HG02642 (cell line): ENCODE measurements around the gene RAB39B.
"Not testable (repeated sequence)": the region's sequence is repeated elsewhere in the genome, so short reads cannot be mapped to it uniquely, and the experiment has no call there.

Experiments
- ATAC-seq: cut with Tn5 transposase; IDR thresholded peaks from one replicate; pipeline ENCODE4 v1.9.1; 2021; ENCODE audit warnings: mild to moderate bottlenecking; ENCODE audit not compliant: unreplicated experiment, poor library complexity

The RAB39B gene

GRCh38 chrX:155263854-155264628 is at the start of gene RAB39B:
Gene RAB39B, minus strand, starts transcription at chrX:155264491. Its CDS starts 203 bp downstream, at chrX:155264288.
- peak; percentile 96 for ATAC-seq

- ATAC-seq = no peak
Observed at GRCh38 chrX:155313766-155314165, 49.5 kb upstream of the RAB39B start.

GRCh38 chrX:155293771-155294170 is 29.5 kb upstream of the RAB39B start:
- ATAC-seq = no peak

- ATAC-seq = no peak
Observed at GRCh38 chrX:155279873-155280272, 15.6 kb upstream of the RAB39B start.

GRCh38 chrX:155270969-155271368 is 6.7 kb upstream of the RAB39B start:
- no peak for ATAC-seq

- ATAC-seq = not testable (repeated sequence)
Observed at GRCh38 chrX:155267995-155268394, 3.7 kb upstream of the RAB39B start.

- no peak for ATAC-seq
Observed at GRCh38 chrX:155266439-155266838, 2.1 kb upstream of the RAB39B start.

GRCh38 chrX:155262970-155263754 is 1.1 kb downstream of the RAB39B start:
- no peak for ATAC-seq

- no peak for ATAC-seq
Observed at GRCh38 chrX:155259752-155260151, 4.5 kb downstream of the RAB39B start.

- no peak for ATAC-seq
Observed at GRCh38 chrX:155251391-155251790, 12.9 kb downstream of the RAB39B start.

GRCh38 chrX:155247497-155247896 is 16.8 kb downstream of the RAB39B start:
- ATAC-seq = no peak

- ATAC-seq = no peak
Observed at GRCh38 chrX:155246748-155247147, 17.5 kb downstream of the RAB39B start.

GRCh38 chrX:155242300-155242699 is 22.0 kb downstream of the RAB39B start:
- ATAC-seq = no peak

GRCh38 chrX:155237719-155238118 is 26.6 kb downstream of the RAB39B start:
- no peak for ATAC-seq

- ATAC-seq = no peak
Observed at GRCh38 chrX:155235891-155236290, 28.4 kb downstream of the RAB39B start.

- ATAC-seq = peak; percentile 90
Observed at GRCh38 chrX:155231163-155231562, 33.1 kb downstream of the RAB39B start.

- ATAC-seq = no peak
Observed at GRCh38 chrX:155225774-155226173, 38.5 kb downstream of the RAB39B start.

- not testable (repeated sequence) for ATAC-seq
Observed at GRCh38 chrX:155223746-155224145, 40.5 kb downstream of the RAB39B start.

GRCh38 chrX:155221351-155221750 is 42.9 kb downstream of the RAB39B start:
- no peak for ATAC-seq

GRCh38 chrX:155218777-155219176 is 45.5 kb downstream of the RAB39B start:
- no peak for ATAC-seq

GRCh38 chrX:155216940-155217440 is 47.3 kb downstream of the RAB39B start:
- ATAC-seq = no peak
